Panc1 (cell line): Measurements from ENCODE around the gene ILDR1. TPM values are rescaled to one million over a fixed set of nuclear protein-coding genes. Genes with fewer than 3 reads are reported as not detected.

Experiments
- ATAC-seq: fragments of 200-7000 bp; cut with Tn5 transposase; 2 replicates; pipeline ENCODE4 v1.9.1; 2020; ENCODE audit warnings: mild to moderate bottlenecking, moderate library complexity
- BruUV-seq: library from RNA; stranded (reverse); fragments of 400-500 nt; replicated peaks from 2 replicates; lab custom pipeline; 2021; lab: Mats Ljungman, UMichigan
- CTCF ChIA-PET: fragments of 300-600 bp; sonication (Branson Sonifier 250); formaldehyde crosslinking; loops from one replicate; lab custom pipeline; 2022; ENCODE audit warnings: antibody characterized with exemption; lab: Charles Lee
- POLR2A ChIA-PET: fragments of 300-600 bp; sonication (Branson Sonifier 250); formaldehyde crosslinking; loops from one replicate; lab custom pipeline; 2022; ENCODE audit warnings: antibody characterized with exemption; lab: Charles Lee
- DNase-seq: peaks from one replicate; pipeline ENCODE4 v3.0.0-alpha.2; 2010; ENCODE audit warnings: low read depth, low spot score
- H3K27ac ChIP-seq: 2 replicates; pipeline ENCODE4 v1.5.1; 2011; ENCODE audit warnings: mild to moderate bottlenecking, low read length, inconsistent platforms
- H3K27me3 ChIP-seq: fragments of 200-500 bp; sonication (Bioruptor generic); 2 replicates; pipeline ENCODE4 v1.6.0; 2014; ENCODE audit warnings: low read length, inconsistent platforms; ENCODE audit not compliant: control insufficient read depth, insufficient read depth
- H3K36me3 ChIP-seq: fragments of 200-500 bp; sonication (Bioruptor generic); 2 replicates; pipeline ENCODE4 v1.5.1; 2014; ENCODE audit warnings: inconsistent platforms, mild to moderate bottlenecking, low read length, moderate library complexity; ENCODE audit not compliant: control insufficient read depth, insufficient read depth
- H3K4me1 ChIP-seq: 2 replicates; pipeline ENCODE4 v1.5.1; 2011; ENCODE audit warnings: inconsistent platforms, mild to moderate bottlenecking, low read length, moderate library complexity; ENCODE audit not compliant: control insufficient read depth, insufficient read depth
- H3K4me3 ChIP-seq, 2 experiments: 2 replicates each; pipeline ENCODE4 v1.5.1; 2011 to 2012; ENCODE audit warnings: low read depth in 2 of 2, low read length in 2 of 2, mild to moderate bottlenecking in 2 of 2, inconsistent platforms in 1 of 2, moderate library complexity in 1 of 2
- H3K9me3 ChIP-seq: fragments of 200-500 bp; sonication (Bioruptor generic); 2 replicates; pipeline ENCODE4 v1.5.1; 2014; ENCODE audit warnings: low read depth, mild to moderate bottlenecking, inconsistent platforms, low read length, moderate library complexity; ENCODE audit not compliant: control insufficient read depth, insufficient read depth
- CTCF ChIP-seq: fragments of 450-650 bp; IDR thresholded peaks from 2 replicates; pipeline ENCODE4 v1.5.1; 2017; ENCODE audit warnings: mild to moderate bottlenecking
- POLR2AphosphoS5 ChIP-seq: IDR thresholded peaks from 2 replicates; pipeline ENCODE4 v1.6.1; 2012; ENCODE audit warnings: mild to moderate bottlenecking, low read depth, low read length, moderate library complexity
- REST ChIP-seq, 2 experiments: IDR thresholded peaks; 2 replicates each; pipeline ENCODE4 v1.6.1; 2011 to 2012; ENCODE audit warnings: low read depth in 2 of 2, control low read depth in 1 of 2, low read length in 1 of 2, mild to moderate bottlenecking in 1 of 2, moderate library complexity in 1 of 2; ENCODE audit not compliant: insufficient read depth in 1 of 2
- SIN3A ChIP-seq: IDR thresholded peaks from 2 replicates; pipeline ENCODE4 v1.6.1; 2012; ENCODE audit warnings: low read depth, mild to moderate bottlenecking, low read length, moderate library complexity, borderline replicate concordance; ENCODE audit not compliant: insufficient read depth
- TCF7L2 ChIP-seq: IDR thresholded peaks from 2 replicates; pipeline ENCODE4 v1.6.1; 2011; ENCODE audit warnings: mild to moderate bottlenecking, low read depth, low read length, inconsistent platforms
- in situ Hi-C: cut with HindIII; loops from 2 replicates; pipeline ENCODE4 v1.10.0; 2016; ENCODE audit warnings: low sequenced_read_pairs, low pct_unique_long_range_greater_than_20kb
- intact Hi-C: fragments of 100-400 bp; cut with micrococcal nuclease; formaldehyde crosslinking; loops from one replicate; pipeline ENCODE4 v1.10.0; 2022; ENCODE audit not compliant: unreplicated experiment
- total RNA-seq: library from RNA; stranded (reverse); gene quantifications from one replicate; pipeline ENCODE4 v1.2.1, GENCODE V29; 2021; ENCODE audit not compliant: unreplicated experiment

The ILDR1 gene
- total RNA-seq, 1 experiment from 2014 or later, result not detected

- H3K9me3 ChIP-seq, result no peaks in the 10 kb centered on the region
- ATAC-seq (no peak), DNase-seq (no peak)
- CTCF ChIA-PET, result no interaction called here
- in situ Hi-C loops, result no loop called here
- H3K4me3 ChIP-seq, result no peak overlapping the region
- BruUV-seq, result no TSS peak
- no peaks in the 10 kb centered on the region for H3K36me3 ChIP-seq
- H3K27ac ChIP-seq, result no peak overlapping the region
- TF ChIP-seq TCF7L2, result no peak
- no peak for TF ChIP-seq CTCF
- TF ChIP-seq REST (IDR thresholded peaks at IDR 0.05; ENCODE audit: insufficient read depth in 1 of 2, low read depth in 2 of 2, low read length in 1 of 2), result no peak
- TF ChIP-seq SIN3A, result no peak
- TF ChIP-seq POLR2AphosphoS5, result no peak
- H3K4me1 ChIP-seq, result no peaks in the 10 kb centered on the region
- POLR2A ChIA-PET, result no interaction called here
- intact Hi-C loops, result no loop called here
- H3K27me3 ChIP-seq, result peaks cover 8% of the 10 kb centered on the region; the same call in 1 of the 2 replicates
Measured at GRCh38 chr3:122004107-122004506, 17.9 kb downstream of the ILDR1 start.

GRCh38 chr3:122003606-122004005, 18.4 kb downstream of the ILDR1 start:
- no TSS peak for BruUV-seq
- Histone ChIP-seq H3K9me3 (no peaks in the 10 kb centered on the region), H3K36me3 (no peaks in the 10 kb centered on the region), H3K4me1 (no peaks in the 10 kb centered on the region), H3K27me3 (peaks cover 8% of the 10 kb centered on the region; the same call in 1 of the 2 replicates), H3K4me3 (no peak overlapping the region), H3K27ac (no peak overlapping the region)
- DNase-seq, result no peak
- POLR2A ChIA-PET, result no interaction called here
- no peak for ATAC-seq
- CTCF ChIA-PET, result no interaction called here
- TF ChIP-seq REST (IDR thresholded peaks at IDR 0.05; ENCODE audit: insufficient read depth in 1 of 2, low read depth in 2 of 2, low read length in 1 of 2) (no peak), SIN3A (no peak)
- intact Hi-C loops, result no loop called here
- in situ Hi-C loops, result no loop called here
